ENCODE results near the gene SYTL2. TPM values are rescaled to one million over a fixed set of nuclear protein-coding genes. Genes with fewer than 3 reads are reported as not detected.
A peak's percentile ranks its signal among the peaks of the same experiment; 100 is the strongest.

The SYTL2 gene
- total and polyA plus RNA-seq, 4 experiments from 2014 or later, result 3.9 to 35.7 (median 28.2) TPM

GRCh38 chr11:85718991-85719807 is 91.7 kb downstream of the SYTL2 start:
- Mint-ChIP-seq H3K36me3 (peaks cover 11 to 15% of the 10 kb centered on the region in 2 donors), H3K9me3 (no peaks in the 10 kb centered on the region), H3K4me3 (no peak overlapping the region), H3K4me1 (peaks cover 0 to 6% (median under 1%) of the 10 kb centered on the region in 4 donors), H3K27me3 (no peaks in the 10 kb centered on the region), H3K27ac (peak overlapping the region in 2 of 7 donors; percentile 56 to 65)
- ChIA-PET POLR2A (ENCODE audit: partially characterized antibody) (interaction anchor here (1.3 kb wide), 1 partner anchor 29 kb away, joined by 3 read pairs; no protein-coding TSS in a partner anchor), CTCF (ENCODE audit: partially characterized antibody) (no interaction called here)
- Histone ChIP-seq H3K27ac (ENCODE audit: low read depth, low read length) (no peak overlapping the region), H3K36me3 (ENCODE audit: insufficient read depth, low read length) (no peaks in the 10 kb centered on the region), H3K9me3 (ENCODE audit: control insufficient read depth in 1 of 2, low read length in 2 of 2) (no peaks in the 10 kb centered on the region), H3K4me1 (ENCODE audit: insufficient read depth, low read length) (no peaks in the 10 kb centered on the region), H3K27me3 (ENCODE audit: insufficient read depth, low read length) (no peaks in the 10 kb centered on the region), H3K4me3 (ENCODE audit: low read length in 2 of 2) (no peak overlapping the region)
- no peak for DNase-seq
- intact Hi-C loops (cut with micrococcal nuclease), result no loop called here

GRCh38 chr11:85718126-85718943 is 92.6 kb downstream of the SYTL2 start:
- no peaks in the 10 kb centered on the region for H3K4me1 ChIP-seq (ENCODE audit: insufficient read depth, low read length)
- Mint-ChIP-seq H3K27ac (no peak overlapping the region), H3K36me3 (peaks cover 7 to 20% of the 10 kb centered on the region in 2 donors), H3K4me1 (peaks cover 0 to 6% (median under 1%) of the 10 kb centered on the region in 4 donors), H3K9me3 (no peaks in the 10 kb centered on the region), H3K27me3 (no peaks in the 10 kb centered on the region), H3K4me3 (no peak overlapping the region)
- POLR2A ChIA-PET (ENCODE audit: partially characterized antibody), result interaction anchor here (1.3 kb wide), 1 partner anchor 30 kb away, joined by 3 read pairs; no protein-coding TSS in a partner anchor
- CTCF ChIA-PET (ENCODE audit: partially characterized antibody), result no interaction called here
- no peaks in the 10 kb centered on the region for H3K27me3 ChIP-seq (ENCODE audit: insufficient read depth, low read length)
- H3K9me3 ChIP-seq (ENCODE audit: control insufficient read depth in 1 of 2, low read length in 2 of 2), result no peaks in the 10 kb centered on the region
- intact Hi-C loops (cut with micrococcal nuclease), result no loop called here
- H3K4me3 ChIP-seq (ENCODE audit: low read length in 2 of 2), result no peak overlapping the region
- H3K27ac ChIP-seq (ENCODE audit: low read depth, low read length), result no peak overlapping the region
- DNase-seq, result no peak
- no peaks in the 10 kb centered on the region for H3K36me3 ChIP-seq (ENCODE audit: insufficient read depth, low read length)

GRCh38 chr11:85717429-85717828 is 93.5 kb downstream of the SYTL2 start:
- intact Hi-C loops (cut with micrococcal nuclease), result no loop called here

GRCh38 chr11:85712953-85713352 is 98.0 kb downstream of the SYTL2 start:
- Histone ChIP-seq H3K4me1 (ENCODE audit: insufficient read depth, low read length) (no peaks in the 10 kb centered on the region), H3K27me3 (ENCODE audit: insufficient read depth, low read length) (no peaks in the 10 kb centered on the region), H3K4me3 (ENCODE audit: low read length in 2 of 2) (no peak overlapping the region), H3K9me3 (ENCODE audit: control insufficient read depth in 1 of 2, low read length in 2 of 2) (no peaks in the 10 kb centered on the region), H3K27ac (ENCODE audit: low read depth, low read length) (no peak overlapping the region), H3K36me3 (ENCODE audit: insufficient read depth, low read length) (no peaks in the 10 kb centered on the region)
- Mint-ChIP-seq H3K4me3 (no peak overlapping the region), H3K27me3 (no peaks in the 10 kb centered on the region), H3K36me3 (peaks cover 6 to 25% of the 10 kb centered on the region in 2 donors), H3K27ac (no peak overlapping the region), H3K4me1 (peaks cover 0 to 10% (median 2%) of the 10 kb centered on the region in 4 donors), H3K9me3 (no peaks in the 10 kb centered on the region)
- no peak for DNase-seq
- ChIA-PET CTCF (ENCODE audit: partially characterized antibody) (interaction anchor here (1.1 kb wide), 1 partner anchor 25 kb away, joined by 3 read pairs; no protein-coding TSS in a partner anchor), POLR2A (ENCODE audit: partially characterized antibody) (no interaction called here)
- intact Hi-C loops (cut with micrococcal nuclease), result no loop called here

More at GRCh38 chr11:85717429-85717828, 93.5 kb downstream of the SYTL2 start:
- no peaks in the 10 kb centered on the region for H3K36me3 ChIP-seq (ENCODE audit: insufficient read depth, low read length)
- no peak overlapping the region for H3K4me3 ChIP-seq (ENCODE audit: low read length in 2 of 2)
- Mint-ChIP-seq H3K27me3 (no peaks in the 10 kb centered on the region), H3K9me3 (no peaks in the 10 kb centered on the region), H3K27ac (no peak overlapping the region), H3K4me1 (peaks cover 0 to 6% (median under 1%) of the 10 kb centered on the region in 4 donors), H3K4me3 (no peak overlapping the region), H3K36me3 (peaks cover 7 to 22% of the 10 kb centered on the region in 2 donors)
- ChIA-PET CTCF (ENCODE audit: partially characterized antibody) (no interaction called here), POLR2A (ENCODE audit: partially characterized antibody) (no interaction called here)
- no peak overlapping the region for H3K27ac ChIP-seq (ENCODE audit: low read depth, low read length)
- H3K4me1 ChIP-seq (ENCODE audit: insufficient read depth, low read length), result no peaks in the 10 kb centered on the region
- no peaks in the 10 kb centered on the region for H3K27me3 ChIP-seq (ENCODE audit: insufficient read depth, low read length)
- no peak for DNase-seq
- H3K9me3 ChIP-seq (ENCODE audit: control insufficient read depth in 1 of 2, low read length in 2 of 2), result no peaks in the 10 kb centered on the region

GRCh38 chr11:85710917-85711316 is 100.0 kb downstream of the SYTL2 start:
- Histone ChIP-seq H3K36me3 (ENCODE audit: insufficient read depth, low read length) (no peaks in the 10 kb centered on the region), H3K4me1 (ENCODE audit: insufficient read depth, low read length) (no peaks in the 10 kb centered on the region), H3K27ac (ENCODE audit: low read depth, low read length) (no peak overlapping the region), H3K9me3 (ENCODE audit: control insufficient read depth in 1 of 2, low read length in 2 of 2) (no peaks in the 10 kb centered on the region), H3K4me3 (ENCODE audit: low read length in 2 of 2) (no peak overlapping the region), H3K27me3 (ENCODE audit: insufficient read depth, low read length) (no peaks in the 10 kb centered on the region)
- Mint-ChIP-seq H3K27ac (peak overlapping the region in 1 of 7 donors; percentile 62), H3K4me1 (peaks cover 0 to 4% (median 1%) of the 10 kb centered on the region in 4 donors), H3K4me3 (no peak overlapping the region), H3K9me3 (no peaks in the 10 kb centered on the region), H3K36me3 (peaks cover 21 to 32% of the 10 kb centered on the region in 2 donors), H3K27me3 (no peaks in the 10 kb centered on the region)
- CTCF ChIA-PET (ENCODE audit: partially characterized antibody), result interaction anchor here (0.6 to 1.7 kb wide), 2 partner anchors 17 to 34 kb away, joined by 3 to 4 read pairs; no protein-coding TSS in a partner anchor
- no peak for DNase-seq
- POLR2A ChIA-PET (ENCODE audit: partially characterized antibody), result no interaction called here
- intact Hi-C loops (cut with micrococcal nuclease), result no loop called here

GRCh38 chr11:85709941-85710702 is 100.8 kb downstream of the SYTL2 start:
- no peaks in the 10 kb centered on the region for H3K9me3 Mint-ChIP-seq
- POLR2A ChIA-PET (ENCODE audit: partially characterized antibody), result no interaction called here
- CTCF ChIA-PET (ENCODE audit: partially characterized antibody), result no interaction called here

More at GRCh38 chr11:85709941-85710702, 100.8 kb downstream of the SYTL2 start:
- no peak overlapping the region for H3K4me3 ChIP-seq (ENCODE audit: low read length in 2 of 2)
- H3K36me3 ChIP-seq (ENCODE audit: insufficient read depth, low read length), result no peaks in the 10 kb centered on the region
- no peaks in the 10 kb centered on the region for H3K27me3 ChIP-seq (ENCODE audit: insufficient read depth, low read length)
- Mint-ChIP-seq H3K4me3 (no peak overlapping the region), H3K27me3 (no peaks in the 10 kb centered on the region), H3K36me3 (peaks cover 21 to 27% of the 10 kb centered on the region in 2 donors), H3K4me1 (peaks cover 0 to 4% (median 1%) of the 10 kb centered on the region in 4 donors), H3K27ac (no peak overlapping the region)
- no peaks in the 10 kb centered on the region for H3K9me3 ChIP-seq (ENCODE audit: control insufficient read depth in 1 of 2, low read length in 2 of 2)
- no peak for DNase-seq
- no peaks in the 10 kb centered on the region for H3K4me1 ChIP-seq (ENCODE audit: insufficient read depth, low read length)
- intact Hi-C loops (cut with micrococcal nuclease), result no loop called here
- H3K27ac ChIP-seq (ENCODE audit: low read depth, low read length), result no peak overlapping the region

Measured in CD4-positive, alpha-beta memory T cell (primary cell).